ENCODE data around the gene KLHL22.

Gene KLHL22

DNA sequence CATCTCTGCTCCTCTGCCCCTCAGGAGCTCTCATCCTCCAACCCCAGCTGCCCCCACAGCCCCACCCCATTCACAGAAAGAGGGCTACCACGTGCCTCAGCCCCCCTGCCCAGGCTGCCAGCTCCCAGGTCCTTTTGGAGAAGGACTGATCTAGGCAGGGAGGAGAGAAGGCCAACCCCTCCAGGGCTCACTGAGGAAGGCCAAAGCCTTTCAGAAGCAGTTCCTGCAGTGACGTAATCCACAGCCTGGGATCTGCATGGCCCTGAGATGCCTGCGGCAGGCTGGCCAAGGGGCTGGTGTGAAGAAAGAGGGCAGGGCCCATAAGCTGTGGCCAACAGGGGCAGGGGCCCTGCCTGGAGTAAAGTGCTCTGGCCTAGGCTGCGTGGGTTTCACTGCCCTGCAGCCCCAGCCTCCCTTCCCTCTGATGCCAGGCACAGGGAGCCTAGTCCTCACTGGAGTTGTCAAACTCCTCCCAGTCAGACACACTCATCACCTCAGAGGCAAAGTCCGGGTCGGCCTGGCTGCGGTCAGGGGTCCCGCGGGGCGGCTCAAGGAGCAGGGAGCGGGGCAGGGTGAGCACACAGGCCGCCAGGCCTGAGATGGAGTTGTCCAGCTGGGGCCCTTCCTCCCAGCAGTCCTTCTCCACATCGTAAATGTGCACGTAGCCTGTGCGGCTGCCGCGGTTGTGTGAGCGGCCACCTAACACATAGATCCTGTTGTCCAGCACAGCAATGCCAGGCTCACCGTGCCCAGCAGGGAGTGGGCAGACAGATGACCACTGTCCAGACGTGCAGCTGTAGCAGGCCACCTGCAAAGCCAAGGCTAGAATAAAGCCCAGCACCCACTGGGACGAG is 53.7 kb downstream of the KLHL22 start:
- no peak overlapping the region for H3K27ac ChIP-seq (ENCODE audit: low read depth, low read length)
- no peak overlapping the region for H3K4me3 ChIP-seq (ENCODE audit: low read length)
- no peaks in the 10 kb centered on the region for H3K4me1 ChIP-seq (ENCODE audit: insufficient read depth, low read length)
- H3K27me3 ChIP-seq (ENCODE audit: insufficient read depth, low read length): peaks cover 29% of the 10 kb centered on the region
- no peak overlapping the region for H3K9ac ChIP-seq (ENCODE audit: low read depth, low read length)
- no peaks in the 10 kb centered on the region for H3K36me3 ChIP-seq (ENCODE audit: insufficient read depth, low read length)
- WGBS: 91% methylated on average over 21 of the region's 21 CpGs
- H3K9me3 ChIP-seq (ENCODE audit: insufficient read depth, low read depth, low read length): no peaks in the 10 kb centered on the region

- Histone ChIP-seq H3K4me1 (ENCODE audit: insufficient read depth, low read length) (no peaks in the 10 kb centered on the region), H3K27ac (ENCODE audit: low read depth, low read length) (no peak overlapping the region), H3K4me3 (ENCODE audit: low read length) (no peak overlapping the region), H3K27me3 (ENCODE audit: insufficient read depth, low read length) (peaks cover 38% of the 10 kb centered on the region), H3K9ac (ENCODE audit: low read depth, low read length) (no peak overlapping the region), H3K36me3 (ENCODE audit: insufficient read depth, low read length) (no peaks in the 10 kb centered on the region), H3K9me3 (ENCODE audit: insufficient read depth, low read depth, low read length) (no peaks in the 10 kb centered on the region)
- whole genome bisulfite sequencing: 78% methylated on average over 13 of the region's 13 CpGs
Measured at GRCh38 chr22:20440637-20441591, 54.7 kb downstream of the KLHL22 start.

GRCh38 chr22:20439928-20440575 is 55.5 kb downstream of the KLHL22 start:
- peaks cover 47% of the 10 kb centered on the region for H3K27me3 ChIP-seq (ENCODE audit: insufficient read depth, low read length)

GRCh38 chr22:20439556-20439927 is 56.1 kb downstream of the KLHL22 start:
- Histone ChIP-seq H3K4me1 (ENCODE audit: insufficient read depth, low read length) (no peaks in the 10 kb centered on the region), H3K27ac (ENCODE audit: low read depth, low read length) (no peak overlapping the region), H3K27me3 (ENCODE audit: insufficient read depth, low read length) (peaks cover 52% of the 10 kb centered on the region), H3K36me3 (ENCODE audit: insufficient read depth, low read length) (no peaks in the 10 kb centered on the region), H3K9me3 (ENCODE audit: insufficient read depth, low read depth, low read length) (no peaks in the 10 kb centered on the region), H3K9ac (ENCODE audit: low read depth, low read length) (no peak overlapping the region), H3K4me3 (ENCODE audit: low read length) (no peak overlapping the region)
- 92% methylated on average over 4 of the region's 4 CpGs for WGBS

More at GRCh38 chr22:20439928-20440575, 55.5 kb downstream of the KLHL22 start:
- WGBS: 91% methylated on average over 5 of the region's 5 CpGs
- no peak overlapping the region for H3K9ac ChIP-seq (ENCODE audit: low read depth, low read length)
- no peaks in the 10 kb centered on the region for H3K4me1 ChIP-seq (ENCODE audit: insufficient read depth, low read length)
- no peak overlapping the region for H3K27ac ChIP-seq (ENCODE audit: low read depth, low read length)
- H3K36me3 ChIP-seq (ENCODE audit: insufficient read depth, low read length): no peaks in the 10 kb centered on the region
- H3K9me3 ChIP-seq (ENCODE audit: insufficient read depth, low read depth, low read length): no peaks in the 10 kb centered on the region
- no peak overlapping the region for H3K4me3 ChIP-seq (ENCODE audit: low read length)

DNA sequence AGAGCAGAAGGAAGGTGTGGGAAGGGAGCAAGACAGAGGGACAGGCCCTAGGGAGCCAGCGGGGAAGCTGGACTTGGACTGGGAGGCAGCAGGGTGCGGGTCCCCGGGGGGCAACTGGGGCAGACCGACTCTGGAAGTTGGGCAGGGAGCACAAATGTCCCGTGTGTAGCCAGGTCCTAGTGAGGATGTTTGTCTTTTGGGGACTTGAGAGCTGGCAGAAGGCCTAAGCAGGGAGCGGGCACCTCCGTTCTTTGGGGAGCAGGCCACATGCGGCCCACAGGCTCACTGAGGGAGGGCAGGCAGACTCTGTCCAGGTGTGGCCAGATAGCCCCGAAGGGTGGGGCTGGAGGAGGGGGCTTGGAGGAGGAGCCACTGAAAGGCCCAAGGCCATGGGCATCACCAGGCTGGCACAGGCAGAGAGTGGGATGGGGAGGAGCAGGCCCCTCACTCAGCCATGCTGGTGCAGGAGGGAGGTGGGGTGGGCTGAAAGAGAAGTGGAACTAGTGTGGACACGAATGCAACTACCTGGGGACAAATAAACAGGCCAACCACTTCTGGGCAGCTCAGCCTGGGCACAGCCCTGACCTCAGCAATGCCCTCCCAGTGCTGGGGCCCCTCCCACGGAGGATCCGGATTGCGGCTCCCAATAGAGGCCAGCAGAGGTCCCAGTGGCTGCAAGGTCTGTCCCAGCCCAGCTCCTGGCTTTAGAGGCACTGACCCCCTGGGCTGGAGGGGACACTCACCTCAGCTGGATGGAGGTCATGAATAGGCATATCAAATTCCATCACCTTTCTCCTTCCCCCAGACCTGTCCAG is 56.7 kb downstream of the KLHL22 start:
- Histone ChIP-seq H3K36me3 (ENCODE audit: insufficient read depth, low read length) (no peaks in the 10 kb centered on the region), H3K4me1 (ENCODE audit: insufficient read depth, low read length) (no peaks in the 10 kb centered on the region), H3K27me3 (ENCODE audit: insufficient read depth, low read length) (peaks cover 59% of the 10 kb centered on the region), H3K4me3 (ENCODE audit: low read length) (peak overlapping the region; percentile 62; the same call in 1 of the 2 replicates), H3K9me3 (ENCODE audit: insufficient read depth, low read depth, low read length) (no peaks in the 10 kb centered on the region), H3K9ac (ENCODE audit: low read depth, low read length) (no peak overlapping the region), H3K27ac (ENCODE audit: low read depth, low read length) (no peak overlapping the region)
- 68% methylated on average over 13 of the region's 13 CpGs for WGBS

DNA sequence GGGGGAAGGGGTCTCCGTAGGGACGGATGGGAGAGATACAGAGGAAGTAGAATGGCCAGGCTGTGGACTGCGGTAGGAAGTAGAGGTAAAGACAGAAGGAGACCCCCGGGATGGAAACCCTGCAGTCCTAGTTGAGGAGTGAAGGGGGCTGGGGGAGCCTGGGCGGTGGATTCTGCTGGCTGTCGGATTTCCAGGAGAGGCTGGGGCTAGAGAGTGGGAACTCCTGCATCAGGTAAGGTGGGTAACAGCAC is 57.2 kb downstream of the KLHL22 start:
- Histone ChIP-seq H3K27me3 (ENCODE audit: insufficient read depth, low read length) (peaks cover 64% of the 10 kb centered on the region), H3K4me3 (ENCODE audit: low read length) (peak overlapping the region; percentile 62), H3K4me1 (ENCODE audit: insufficient read depth, low read length) (no peaks in the 10 kb centered on the region), H3K27ac (ENCODE audit: low read depth, low read length) (no peak overlapping the region), H3K9me3 (ENCODE audit: insufficient read depth, low read depth, low read length) (no peaks in the 10 kb centered on the region), H3K36me3 (ENCODE audit: insufficient read depth, low read length) (no peaks in the 10 kb centered on the region), H3K9ac (ENCODE audit: low read depth, low read length) (peak overlapping the region; percentile 42; the same call in 1 of the 2 replicates)
- 25% methylated on average over 6 of the region's 6 CpGs for WGBS

GRCh38 chr22:20437613-20438426 is 57.8 kb downstream of the KLHL22 start, which contains the start of gene SCARF2:
Gene SCARF2, minus strand, starts transcription at chr22:20437825. Its CDS starts 71 bp downstream, at chr22:20437754.
- under 1% methylated on average over 95 of the region's 95 CpGs for WGBS
- Histone ChIP-seq H3K27me3 (ENCODE audit: insufficient read depth, low read length) (peaks cover 69% of the 10 kb centered on the region), H3K4me1 (ENCODE audit: insufficient read depth, low read length) (no peaks in the 10 kb centered on the region), H3K9me3 (ENCODE audit: insufficient read depth, low read depth, low read length) (no peaks in the 10 kb centered on the region), H3K4me3 (ENCODE audit: low read length) (peak within 1 kb of the TSS; percentile 62), H3K9ac (ENCODE audit: low read depth, low read length) (peak within 1 kb of the TSS; percentile 55), H3K27ac (ENCODE audit: low read depth, low read length) (no peak within 1 kb of the TSS), H3K36me3 (ENCODE audit: insufficient read depth, low read length) (no peaks in the 10 kb centered on the region)

DNA sequence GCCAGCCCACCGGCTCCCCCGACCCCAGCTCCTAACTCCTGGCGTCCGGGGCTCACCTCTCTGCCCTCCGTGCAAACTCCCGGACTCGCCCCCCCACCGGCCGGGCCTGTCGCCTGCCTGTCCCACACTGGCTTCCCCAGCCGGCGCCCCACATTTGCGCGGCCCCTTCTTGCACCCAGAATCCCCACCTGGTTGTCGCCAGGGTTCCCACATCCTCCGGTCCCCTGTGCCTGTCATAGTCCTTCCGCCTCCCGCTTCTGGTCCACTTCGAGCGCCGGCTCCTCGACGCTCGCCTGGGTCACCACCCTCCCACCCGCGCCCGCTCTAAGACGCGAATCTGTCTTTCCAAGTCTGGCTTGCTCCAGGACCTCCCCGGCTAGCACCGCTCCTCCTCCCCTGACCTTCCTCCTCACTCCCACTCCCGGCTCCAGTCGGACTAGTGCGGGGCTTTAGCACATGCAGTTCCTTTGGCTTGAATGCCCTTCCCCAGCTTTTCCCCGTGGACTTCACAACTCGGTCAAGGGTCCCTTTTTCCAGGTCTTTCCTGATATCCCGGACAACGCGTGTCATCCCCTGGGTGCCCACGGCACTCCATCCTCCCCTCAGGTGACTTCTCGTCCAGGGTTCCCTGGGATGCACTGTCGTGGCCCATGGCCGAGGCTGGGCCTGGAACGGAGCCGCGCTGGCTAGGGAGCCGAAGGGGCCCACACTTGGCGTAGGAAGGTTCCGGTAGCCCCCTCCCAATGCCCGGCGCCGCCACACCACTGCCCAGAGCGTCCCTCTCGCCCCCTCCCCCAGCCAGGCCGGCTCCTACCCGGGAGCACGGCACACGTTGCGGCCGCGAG is 58.6 kb downstream of the KLHL22 start:
- peak overlapping the region; percentile 55 for H3K9ac ChIP-seq (ENCODE audit: low read depth, low read length)
- WGBS: under 1% methylated on average over 61 of the region's 61 CpGs
- H3K4me1 ChIP-seq (ENCODE audit: insufficient read depth, low read length): no peaks in the 10 kb centered on the region
- H3K4me3 ChIP-seq (ENCODE audit: low read length): peak overlapping the region; percentile 62
- H3K9me3 ChIP-seq (ENCODE audit: insufficient read depth, low read depth, low read length): no peaks in the 10 kb centered on the region
- no peaks in the 10 kb centered on the region for H3K36me3 ChIP-seq (ENCODE audit: insufficient read depth, low read length)
- H3K27ac ChIP-seq (ENCODE audit: low read depth, low read length): no peak overlapping the region
- peaks cover 77% of the 10 kb centered on the region for H3K27me3 ChIP-seq (ENCODE audit: insufficient read depth, low read length)

GRCh38 chr22:20436307-20436767 is 59.3 kb downstream of the KLHL22 start:
- peak overlapping the region; percentile 62 for H3K4me3 ChIP-seq (ENCODE audit: low read length)
- H3K27me3 ChIP-seq (ENCODE audit: insufficient read depth, low read length): peaks cover 84% of the 10 kb centered on the region
- under 1% methylated on average over 56 of the region's 56 CpGs for WGBS
- no peaks in the 10 kb centered on the region for H3K9me3 ChIP-seq (ENCODE audit: insufficient read depth, low read depth, low read length)
- no peak overlapping the region for H3K27ac ChIP-seq (ENCODE audit: low read depth, low read length)
- H3K9ac ChIP-seq (ENCODE audit: low read depth, low read length): peak overlapping the region; percentile 0; the same call in 1 of the 2 replicates
- no peaks in the 10 kb centered on the region for H3K4me1 ChIP-seq (ENCODE audit: insufficient read depth, low read length)
- no peaks in the 10 kb centered on the region for H3K36me3 ChIP-seq (ENCODE audit: insufficient read depth, low read length)

Data from HUES64 (cell line).